ENCODE measurements around the gene CHST7.
"Not testable (repeated sequence)": the region's sequence is repeated elsewhere in the genome, so short reads cannot be mapped to it uniquely, and the experiment has no call there.

Gene CHST7, protein sequence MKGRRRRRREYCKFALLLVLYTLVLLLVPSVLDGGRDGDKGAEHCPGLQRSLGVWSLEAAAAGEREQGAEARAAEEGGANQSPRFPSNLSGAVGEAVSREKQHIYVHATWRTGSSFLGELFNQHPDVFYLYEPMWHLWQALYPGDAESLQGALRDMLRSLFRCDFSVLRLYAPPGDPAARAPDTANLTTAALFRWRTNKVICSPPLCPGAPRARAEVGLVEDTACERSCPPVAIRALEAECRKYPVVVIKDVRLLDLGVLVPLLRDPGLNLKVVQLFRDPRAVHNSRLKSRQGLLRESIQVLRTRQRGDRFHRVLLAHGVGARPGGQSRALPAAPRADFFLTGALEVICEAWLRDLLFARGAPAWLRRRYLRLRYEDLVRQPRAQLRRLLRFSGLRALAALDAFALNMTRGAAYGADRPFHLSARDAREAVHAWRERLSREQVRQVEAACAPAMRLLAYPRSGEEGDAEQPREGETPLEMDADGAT

GRCh38 chrX:46573331-46573891 is at the start of gene CHST7:
CHST7 (plus strand) TSS chrX:46573765; CDS start chrX:46573932, 167 bp downstream.
- Histone ChIP-seq H3K27me3 (ENCODE audit: control insufficient read depth, insufficient read depth, low read length) (peaks cover 22% of the 10 kb centered on the region), H3K9ac (ENCODE audit: low read depth, low read length) (peak within 1 kb of the TSS; percentile 7; the same call in 1 of the 2 replicates), H3K4me3 (ENCODE audit: low read depth, low read length) (peak within 1 kb of the TSS; percentile 74), H3K4me1 (ENCODE audit: control insufficient read depth, insufficient read depth, low read length) (peaks cover 26% of the 10 kb centered on the region), H3K27ac (ENCODE audit: low read depth, low read length) (peak within 1 kb of the TSS; percentile 68), H3K9me3 (ENCODE audit: control insufficient read depth, insufficient read depth, low read length) (no peaks in the 10 kb centered on the region), H3K36me3 (ENCODE audit: control insufficient read depth, insufficient read depth, low read length) (peaks cover 5% of the 10 kb centered on the region; the same call in 1 of the 2 replicates)

GRCh38 chrX:46528640-46529039 is 44.9 kb upstream of the CHST7 start:
- not testable (repeated sequence) for H3K9ac ChIP-seq (ENCODE audit: low read depth, low read length); H3K36me3 ChIP-seq (ENCODE audit: control insufficient read depth, insufficient read depth, low read length); H3K4me3 ChIP-seq (ENCODE audit: low read depth, low read length); H3K9me3 ChIP-seq (ENCODE audit: control insufficient read depth, insufficient read depth, low read length); H3K27me3 ChIP-seq (ENCODE audit: control insufficient read depth, insufficient read depth, low read length); H3K27ac ChIP-seq (ENCODE audit: low read depth, low read length); H3K4me1 ChIP-seq (ENCODE audit: control insufficient read depth, insufficient read depth, low read length)

DNA sequence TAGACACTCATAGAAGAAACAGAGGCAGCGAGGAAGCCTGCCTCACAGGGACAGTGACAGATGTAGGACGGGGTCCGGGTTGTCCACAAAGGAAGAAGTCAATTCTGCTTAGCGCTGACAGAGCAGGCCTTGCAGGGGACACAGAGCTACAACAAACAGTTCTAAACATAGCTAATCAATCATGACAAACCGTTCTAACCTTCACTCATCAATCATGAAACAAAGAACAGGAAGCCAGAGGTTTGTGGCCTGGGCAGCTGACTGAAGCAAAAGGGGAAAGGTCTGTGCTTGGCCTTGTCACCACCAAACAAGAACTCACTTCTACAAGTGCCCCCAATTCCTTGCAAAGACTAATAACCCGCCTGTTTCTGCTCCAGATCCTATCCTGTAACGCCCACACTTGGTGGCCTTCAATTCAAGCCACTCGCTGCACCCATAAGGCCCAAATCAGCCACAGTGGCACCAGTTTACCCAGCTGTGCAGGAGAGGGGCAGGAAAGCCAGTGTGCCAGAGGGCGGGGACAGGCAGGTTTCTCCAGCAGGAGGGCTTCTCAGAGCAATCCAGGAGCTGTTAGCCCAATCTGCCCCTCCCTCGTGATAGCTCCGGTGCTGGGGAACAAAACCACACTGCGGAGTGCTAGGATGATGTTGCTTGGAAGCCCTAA is 43.7 kb upstream of the CHST7 start:
- H3K4me3 ChIP-seq (ENCODE audit: low read depth, low read length); H3K4me1 ChIP-seq (ENCODE audit: control insufficient read depth, insufficient read depth, low read length); H3K27me3 ChIP-seq (ENCODE audit: control insufficient read depth, insufficient read depth, low read length); H3K9ac ChIP-seq (ENCODE audit: low read depth, low read length); H3K36me3 ChIP-seq (ENCODE audit: control insufficient read depth, insufficient read depth, low read length); H3K9me3 ChIP-seq (ENCODE audit: control insufficient read depth, insufficient read depth, low read length); H3K27ac ChIP-seq (ENCODE audit: low read depth, low read length): not testable (repeated sequence)

DNA sequence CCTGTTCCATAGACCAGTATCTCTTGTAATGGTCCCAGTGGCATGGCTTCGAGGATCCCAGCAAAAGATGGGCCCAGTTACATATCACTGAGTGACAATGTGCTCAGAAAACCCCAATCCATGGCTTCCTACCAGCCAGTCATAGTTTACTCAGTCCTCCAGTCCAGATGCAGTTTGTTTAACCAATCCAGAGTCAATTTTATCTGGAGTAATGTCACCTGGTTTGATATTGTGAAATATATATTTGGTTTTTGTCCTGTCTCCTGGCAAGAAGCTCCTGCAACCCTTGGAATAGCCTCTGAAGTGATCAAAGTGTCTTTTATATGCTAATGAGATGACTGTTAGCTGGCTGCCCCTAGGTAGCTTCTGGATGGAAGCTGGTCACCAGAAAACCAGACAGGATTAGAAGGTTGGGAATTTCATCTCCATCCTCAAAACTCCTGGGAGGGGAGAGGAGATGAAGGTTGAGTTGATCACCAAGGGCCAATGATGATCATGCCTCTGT is 43.1 kb upstream of the CHST7 start:
- not testable (repeated sequence) for H3K4me3 ChIP-seq (ENCODE audit: low read depth, low read length); H3K36me3 ChIP-seq (ENCODE audit: control insufficient read depth, insufficient read depth, low read length); H3K27ac ChIP-seq (ENCODE audit: low read depth, low read length); H3K27me3 ChIP-seq (ENCODE audit: control insufficient read depth, insufficient read depth, low read length); H3K9me3 ChIP-seq (ENCODE audit: control insufficient read depth, insufficient read depth, low read length); H3K9ac ChIP-seq (ENCODE audit: low read depth, low read length); H3K4me1 ChIP-seq (ENCODE audit: control insufficient read depth, insufficient read depth, low read length)

DNA sequence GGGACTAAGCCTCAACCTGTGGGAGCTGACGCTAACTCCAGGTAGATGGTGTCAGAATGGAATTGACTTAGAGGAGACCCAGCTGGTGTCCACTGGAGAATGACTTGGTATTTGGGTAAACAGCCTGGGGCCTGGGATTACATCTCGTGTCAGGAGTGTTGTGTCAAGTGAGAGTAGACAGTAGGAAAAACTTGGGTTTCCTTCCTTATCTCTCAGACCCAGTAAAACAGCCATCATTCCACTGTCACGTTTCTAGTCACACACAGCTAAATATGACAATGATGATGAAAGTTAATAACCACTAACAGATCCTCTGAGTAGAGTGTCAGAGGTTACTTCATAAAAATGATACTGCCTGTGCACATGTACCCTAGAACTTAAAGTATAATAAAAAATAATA is 42.1 kb upstream of the CHST7 start:
- H3K36me3 ChIP-seq (ENCODE audit: control insufficient read depth, insufficient read depth, low read length) = 0 out of 2 replicates have a peak, but pooled peaks cover 2% of the 10 kb centered on the region
- H3K4me3 ChIP-seq (ENCODE audit: low read depth, low read length) = no peak overlapping the region
- no peak overlapping the region for H3K9ac ChIP-seq (ENCODE audit: low read depth, low read length)
- no peaks in the 10 kb centered on the region for H3K4me1 ChIP-seq (ENCODE audit: control insufficient read depth, insufficient read depth, low read length)
- H3K27ac ChIP-seq (ENCODE audit: low read depth, low read length) = no peak overlapping the region
- no peaks in the 10 kb centered on the region for H3K27me3 ChIP-seq (ENCODE audit: control insufficient read depth, insufficient read depth, low read length)
- H3K9me3 ChIP-seq (ENCODE audit: control insufficient read depth, insufficient read depth, low read length) = no peaks in the 10 kb centered on the region

DNA sequence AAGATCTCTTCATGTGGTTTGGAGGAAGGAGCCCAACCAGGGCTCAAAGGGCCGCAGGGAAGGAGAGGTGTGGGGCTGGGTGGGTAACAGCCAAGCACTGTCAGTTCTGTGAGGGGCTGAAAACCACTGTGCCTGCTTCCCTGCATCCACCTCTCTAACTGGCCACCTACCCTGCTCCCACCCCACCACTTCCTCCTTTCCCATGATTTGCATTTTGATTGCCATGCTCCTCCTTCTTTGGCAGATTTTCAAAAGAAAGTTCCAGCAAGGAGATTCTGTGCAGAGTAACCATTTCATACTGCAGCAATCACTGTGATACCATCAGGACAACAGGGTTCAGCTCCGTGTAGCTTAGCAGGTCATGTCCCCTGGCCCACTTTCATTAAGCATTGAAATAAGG is 30.1 kb upstream of the CHST7 start:
- Histone ChIP-seq H3K27ac (ENCODE audit: low read depth, low read length) (no peak overlapping the region), H3K36me3 (ENCODE audit: control insufficient read depth, insufficient read depth, low read length) (peaks cover 17% of the 10 kb centered on the region), H3K9me3 (ENCODE audit: control insufficient read depth, insufficient read depth, low read length) (no peaks in the 10 kb centered on the region), H3K4me1 (ENCODE audit: control insufficient read depth, insufficient read depth, low read length) (peaks cover 7% of the 10 kb centered on the region), H3K9ac (ENCODE audit: low read depth, low read length) (no peak overlapping the region), H3K4me3 (ENCODE audit: low read depth, low read length) (no peak overlapping the region), H3K27me3 (ENCODE audit: control insufficient read depth, insufficient read depth, low read length) (no peaks in the 10 kb centered on the region)

- Histone ChIP-seq H3K36me3 (ENCODE audit: control insufficient read depth, insufficient read depth, low read length) (peaks cover 23% of the 10 kb centered on the region), H3K9ac (ENCODE audit: low read depth, low read length) (0 out of 2 replicates have a peak overlapping the region, but pooled peaks have one; percentile 16), H3K4me3 (ENCODE audit: low read depth, low read length) (peak overlapping the region; percentile 76), H3K27ac (ENCODE audit: low read depth, low read length) (peak overlapping the region; percentile 85)
- H3K4me1 ChIP-seq (ENCODE audit: control insufficient read depth, insufficient read depth, low read length); H3K9me3 ChIP-seq (ENCODE audit: control insufficient read depth, insufficient read depth, low read length); H3K27me3 ChIP-seq (ENCODE audit: control insufficient read depth, insufficient read depth, low read length): not testable (repeated sequence)
Observed at GRCh38 chrX:46544527-46544926, 29.0 kb upstream of the CHST7 start.

- Histone ChIP-seq H3K9ac (ENCODE audit: low read depth, low read length) (peak within 1 kb of the TSS; percentile 76), H3K9me3 (ENCODE audit: control insufficient read depth, insufficient read depth, low read length) (0 out of 2 replicates have a peak, but pooled peaks cover 3% of the 10 kb centered on the region), H3K4me1 (ENCODE audit: control insufficient read depth, insufficient read depth, low read length) (peaks cover 11% of the 10 kb centered on the region), H3K27me3 (ENCODE audit: control insufficient read depth, insufficient read depth, low read length) (no peaks in the 10 kb centered on the region), H3K27ac (ENCODE audit: low read depth, low read length) (peak within 1 kb of the TSS; percentile 85), H3K4me3 (ENCODE audit: low read depth, low read length) (peak within 1 kb of the TSS; percentile 76), H3K36me3 (ENCODE audit: control insufficient read depth, insufficient read depth, low read length) (peaks cover 23% of the 10 kb centered on the region)
Observed at GRCh38 chrX:46545111-46546005, 28.2 kb upstream of the CHST7 start, which contains the start of gene ZNF674. ZNF674 (minus strand) TSS chrX:46545421; CDS start chrX:46542087, 3,334 bp downstream.

GRCh38 chrX:46547857-46548256 is 25.7 kb upstream of the CHST7 start:
- H3K4me3 ChIP-seq (ENCODE audit: low read depth, low read length) = no peak overlapping the region
- H3K27me3 ChIP-seq (ENCODE audit: control insufficient read depth, insufficient read depth, low read length) = no peaks in the 10 kb centered on the region
- peaks cover 23% of the 10 kb centered on the region for H3K36me3 ChIP-seq (ENCODE audit: control insufficient read depth, insufficient read depth, low read length)
- no peak overlapping the region for H3K9ac ChIP-seq (ENCODE audit: low read depth, low read length)
- H3K4me1 ChIP-seq (ENCODE audit: control insufficient read depth, insufficient read depth, low read length) = peaks cover 26% of the 10 kb centered on the region
- peak overlapping the region; percentile 40 for H3K27ac ChIP-seq (ENCODE audit: low read depth, low read length)
- H3K9me3 ChIP-seq (ENCODE audit: control insufficient read depth, insufficient read depth, low read length) = 0 out of 2 replicates have a peak, but pooled peaks cover 3% of the 10 kb centered on the region

GRCh38 chrX:46549914-46550313 is 23.7 kb upstream of the CHST7 start:
- H3K27ac ChIP-seq (ENCODE audit: low read depth, low read length) = peak overlapping the region; percentile 63
- H3K27me3 ChIP-seq (ENCODE audit: control insufficient read depth, insufficient read depth, low read length) = no peaks in the 10 kb centered on the region
- 0 out of 2 replicates have a peak, but pooled peaks cover 3% of the 10 kb centered on the region for H3K9me3 ChIP-seq (ENCODE audit: control insufficient read depth, insufficient read depth, low read length)
- H3K4me3 ChIP-seq (ENCODE audit: low read depth, low read length) = no peak overlapping the region
- H3K9ac ChIP-seq (ENCODE audit: low read depth, low read length) = no peak overlapping the region
- peaks cover 29% of the 10 kb centered on the region for H3K4me1 ChIP-seq (ENCODE audit: control insufficient read depth, insufficient read depth, low read length)
- peaks cover 23% of the 10 kb centered on the region for H3K36me3 ChIP-seq (ENCODE audit: control insufficient read depth, insufficient read depth, low read length)

Data from HUES48 (cell line).